ENCODE measurements around the gene CARMIL3. TPM values are rescaled to one million over a fixed set of nuclear protein-coding genes. Genes with fewer than 3 reads are reported as not detected.

The CARMIL3 gene
- total RNA-seq, 1 experiment from 2014 or later, result 0.71 TPM

DNA sequence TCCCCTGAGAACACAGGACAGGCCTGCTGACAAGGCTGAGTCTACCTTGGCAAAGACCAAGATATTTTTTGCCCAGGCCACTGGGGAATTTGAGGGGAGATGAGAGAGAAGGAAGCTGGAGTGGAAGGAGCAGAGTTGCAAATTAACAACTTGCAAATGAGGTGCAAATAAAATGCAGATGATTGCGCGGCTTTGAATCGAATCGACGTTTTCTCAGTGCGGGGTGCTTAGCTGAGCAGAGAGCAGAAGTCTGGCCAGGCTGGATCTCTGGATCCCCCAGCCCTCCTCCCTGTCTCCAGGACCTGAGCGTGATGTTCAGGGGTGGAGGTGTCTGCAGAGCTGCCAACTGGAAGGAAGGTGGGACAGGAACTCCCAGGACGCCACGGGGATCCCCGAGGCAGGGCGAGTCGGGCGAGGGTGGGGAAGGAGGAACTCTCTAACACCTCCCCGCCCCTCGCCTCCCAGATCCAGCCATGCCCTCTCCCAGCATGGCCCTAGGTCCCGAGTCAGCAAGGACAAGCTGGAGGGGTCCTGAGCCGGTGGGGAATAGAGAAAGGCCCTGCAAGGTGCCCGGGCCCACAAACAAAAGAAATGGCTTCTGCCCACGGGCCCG lies 527 bp upstream of the CARMIL3 start:
- peak overlapping the region; percentile 55 to 73 for H3K4me3 ChIP-seq (replicated peaks in 1 of 2; ENCODE audit: low read depth in 1 of 2, low read length in 2 of 2)
- BruUV-seq (replicated peaks), result no TSS peak

DNA sequence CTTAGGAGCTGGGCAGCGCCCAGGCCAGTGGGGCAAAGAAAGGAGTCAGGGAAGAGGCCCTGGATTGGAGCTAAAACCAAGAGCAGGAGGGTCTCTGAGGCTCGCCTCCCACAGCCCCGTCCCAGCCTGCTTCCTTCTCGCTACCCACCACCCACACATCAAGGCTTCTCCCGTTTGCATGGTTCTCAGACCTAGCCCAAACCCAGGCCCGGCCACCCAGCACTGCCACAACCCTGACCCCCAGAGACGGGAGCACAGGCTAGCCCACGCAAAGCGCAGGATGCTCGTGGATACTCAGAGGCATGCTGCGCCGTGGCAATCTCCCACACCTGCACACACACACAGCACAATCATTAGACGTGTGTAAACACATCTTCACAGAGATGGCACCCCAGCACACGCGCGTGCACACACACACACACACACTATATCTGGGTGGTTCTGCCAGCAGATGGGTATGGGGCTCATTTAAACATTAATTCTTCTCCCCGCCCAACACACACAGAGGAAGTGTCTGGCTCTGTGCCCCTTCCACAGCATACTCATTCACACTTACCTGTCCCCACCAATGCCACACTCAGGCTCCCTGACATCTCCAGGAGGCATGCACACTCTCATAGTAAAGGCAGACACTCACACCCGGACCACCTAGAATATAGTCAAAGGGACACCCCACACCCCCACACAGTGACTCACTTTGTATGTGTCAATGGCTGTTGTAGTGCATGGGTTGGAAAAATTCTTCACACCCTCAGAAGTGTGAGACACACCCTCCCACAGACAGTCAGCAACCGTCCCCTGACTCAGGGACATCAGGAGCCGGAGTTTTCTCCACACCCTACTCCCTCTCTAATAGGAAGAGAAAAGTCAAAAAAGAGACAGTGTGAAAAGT lies 1.1 kb downstream of the CARMIL3 start:
- POLR2A ChIA-PET, result interaction anchor here (1.5 kb wide), 2 partner anchors 41 to 56 kb away, joined by 7 to 9 read pairs; partner anchors contain the start of gene PCK2

More for the DNA sequence above, 527 bp upstream of the CARMIL3 start:
- Histone ChIP-seq H3K9me2 (ENCODE audit: insufficient read depth) (no peaks in the 10 kb centered on the region), H3K4me2 (ENCODE audit: low read length) (peak overlapping the region; percentile 97), H3K27ac (ENCODE audit: low read depth, low read length) (no peak overlapping the region; the same call in 1 of the 2 replicates), H3K9ac (ENCODE audit: low read length) (peak overlapping the region; percentile 43), H3K4me1 (ENCODE audit: control insufficient read depth in 1 of 2, insufficient read depth in 2 of 2, low read length in 2 of 2) (peaks cover 6 to 25% of the 10 kb centered on the region in 2 experiments; a peak in 3 of 4 replicates), H3K9me3 (ENCODE audit: control insufficient read depth in 1 of 2, insufficient read depth in 1 of 2, low read depth in 1 of 2, low read length in 2 of 2) (no peaks in the 10 kb centered on the region), H3K79me2 (ENCODE audit: insufficient read depth, low read length) (no peaks in the 10 kb centered on the region), H4K20me1 (ENCODE audit: insufficient read depth) (no peaks in the 10 kb centered on the region), H3K27me3 (ENCODE audit: insufficient read depth, low read length) (no peaks in the 10 kb centered on the region), H2AFZ (ENCODE audit: low read depth, low read length, poor library complexity, severe bottlenecking) (peak overlapping the region; percentile 61), H3K36me3 (ENCODE audit: control insufficient read depth in 1 of 2, insufficient read depth in 2 of 2, low read length in 2 of 2) (no peaks in the 10 kb centered on the region)
- ChIA-PET POLR2A (interaction anchor here (1.5 kb wide), 2 partner anchors 43 to 57 kb away, joined by 7 to 9 read pairs; partner anchors contain the start of gene PCK2), RAD21 (ENCODE audit: low non-redundant PET in 1 of 2, low total read pairs in 2 of 2, uncharacterized antibody in 2 of 2, unreplicated experiment in 2 of 2) (interaction anchor here in 1 of 2 experiments (1.0 kb wide), 1 partner anchor 58 kb away, joined by 3 read pairs; no protein-coding TSS in a partner anchor), CTCF (interaction anchor here (1.2 to 1.5 kb wide), 2 partner anchors 40 to 58 kb away, joined by 4 to 6 read pairs; no protein-coding TSS in a partner anchor)
- DNase-seq (ENCODE audit: low read depth, low spot score), result no peak
- intact Hi-C loops (cut with micrococcal nuclease), result no loop called here
- ATAC-seq, result peak; percentile 10; the same call in 1 of the 2 replicates
- TF ChIP-seq FOSL1 (IDR thresholded peaks at IDR 0.05; ENCODE audit: low read depth) (no peak), ZFX (IDR thresholded peaks at IDR 0.05) (0 out of 2 replicates have a peak, but pooled peaks have one; percentile 22)

More for the DNA sequence above, 1.1 kb downstream of the CARMIL3 start:
- Histone ChIP-seq H3K9me2 (ENCODE audit: insufficient read depth) (no peaks in the 10 kb centered on the region), H3K4me3 (replicated peaks in 1 of 2; ENCODE audit: low read depth in 1 of 2, low read length in 2 of 2) (peak overlapping the region; percentile 55 to 73), H3K27me3 (ENCODE audit: insufficient read depth, low read length) (no peaks in the 10 kb centered on the region), H3K9me3 (ENCODE audit: control insufficient read depth in 1 of 2, insufficient read depth in 1 of 2, low read depth in 1 of 2, low read length in 2 of 2) (no peaks in the 10 kb centered on the region), H3K36me3 (ENCODE audit: control insufficient read depth in 1 of 2, insufficient read depth in 2 of 2, low read length in 2 of 2) (no peaks in the 10 kb centered on the region), H4K20me1 (ENCODE audit: insufficient read depth) (no peaks in the 10 kb centered on the region), H3K4me2 (ENCODE audit: low read length) (peak overlapping the region; percentile 97), H3K79me2 (ENCODE audit: insufficient read depth, low read length) (no peaks in the 10 kb centered on the region), H3K4me1 (ENCODE audit: control insufficient read depth in 1 of 2, insufficient read depth in 2 of 2, low read length in 2 of 2) (peaks cover 6 to 25% of the 10 kb centered on the region in 2 experiments; a peak in 3 of 4 replicates), H2AFZ (ENCODE audit: low read depth, low read length, poor library complexity, severe bottlenecking) (no peak overlapping the region), H3K9ac (ENCODE audit: low read length) (no peak overlapping the region), H3K27ac (ENCODE audit: low read depth, low read length) (no peak overlapping the region)
- intact Hi-C loops (cut with micrococcal nuclease), result no loop called here
- DNase-seq (ENCODE audit: low read depth, low spot score), result no peak
- ChIA-PET CTCF (interaction anchor here (1.0 to 1.8 kb wide), 3 partner anchors 56 to 244 kb away, joined by 4 to 6 read pairs (median 5); partner anchors contain the start of genes DCAF11 and NRL), RAD21 (ENCODE audit: low non-redundant PET in 1 of 2, low total read pairs in 2 of 2, uncharacterized antibody in 2 of 2, unreplicated experiment in 2 of 2) (no interaction called here)
- ATAC-seq, result no peak
- TF ChIP-seq SRF (IDR thresholded peaks at IDR 0.05; ENCODE audit: low read depth) (no peak), JUND (IDR thresholded peaks at IDR 0.05) (no peak)
- no TSS peak for BruUV-seq (replicated peaks)

Measured in HCT116 (cell line).